Activated naive CD4-positive, alpha-beta T cell (primary cell): Measurements from ENCODE around the gene REXO1.
"Not testable (repeated sequence)": the region's sequence is repeated elsewhere in the genome, so short reads cannot be mapped to it uniquely, and the experiment has no call there.

Source experiments
- DNase-seq, 4 experiments: peaks; one replicate each; lab custom pipeline; 2025; lab: John Stamatoyannopoulos, UW

The REXO1 gene

GRCh38 chr19:1813192-1814182, 34.8 kb downstream of the REXO1 start:
- DNase-seq = no peak

- DNase-seq = peak; percentile 59 to 80 (median 64)
These were observed 35.7 kb downstream of the REXO1 start for GRCh38 chr19:1812426-1813191.

GRCh38 chr19:1811942-1812425, 36.3 kb downstream of the REXO1 start, which contains the start of gene ATP8B3:
Gene ATP8B3 (minus strand): TSS chr19:1812276. CDS start chr19:1811736, 540 bp downstream.
- peak in 2 of 4 experiments; percentile 59 to 65 for DNase-seq

GRCh38 chr19:1811472-1811894, 36.8 kb downstream of the REXO1 start:
- peak in 1 of 4 experiments; percentile 21 for DNase-seq

GRCh38 chr19:1810439-1811160, 37.7 kb downstream of the REXO1 start:
- DNase-seq = no peak

GRCh38 chr19:1809678-1810077, 38.6 kb downstream of the REXO1 start:
- no peak for DNase-seq

GRCh38 chr19:1808395-1808731, 39.9 kb downstream of the REXO1 start:
- no peak for DNase-seq

GRCh38 chr19:1807695-1808394, 40.4 kb downstream of the REXO1 start:
- DNase-seq = no peak

GRCh38 chr19:1807030-1807694, 41.1 kb downstream of the REXO1 start:
- DNase-seq = no peak

GRCh38 chr19:1806184-1807029, 41.9 kb downstream of the REXO1 start:
- no peak for DNase-seq

GRCh38 chr19:1805401-1806183, 42.7 kb downstream of the REXO1 start:
- no peak for DNase-seq

- DNase-seq = no peak
These were observed 43.4 kb downstream of the REXO1 start for GRCh38 chr19:1804858-1805257.

GRCh38 chr19:1799695-1800342, 48.5 kb downstream of the REXO1 start:
- no peak for DNase-seq

GRCh38 chr19:1797313-1797712, 51.0 kb downstream of the REXO1 start:
- DNase-seq = not testable (repeated sequence)

GRCh38 chr19:1796395-1797142, 51.7 kb downstream of the REXO1 start:
- DNase-seq = no peak

- no peak for DNase-seq
These were observed 53.7 kb downstream of the REXO1 start for GRCh38 chr19:1794424-1795172.

- DNase-seq = no peak
These were observed 56.4 kb downstream of the REXO1 start for GRCh38 chr19:1791879-1792278.
